Fibroblast of pulmonary artery (primary cell): ENCODE measurements around the gene PSMC3IP.
A peak's percentile ranks its signal among the peaks of the same experiment; 100 is the strongest.

Source experiments
- DNase-seq: peaks from one replicate; pipeline ENCODE4 v3.0.0-alpha.2; 2010; ENCODE audit warnings: low read depth
- H3K4me3 ChIP-seq: replicated peaks from 2 replicates; pipeline ENCODE4 v1.5.1; 2011; ENCODE audit warnings: low read depth, mild to moderate bottlenecking, control low read depth, low read length, moderate library complexity
- CTCF ChIP-seq: IDR thresholded peaks from 2 replicates; pipeline ENCODE4 v1.5.1; 2011; ENCODE audit warnings: mild to moderate bottlenecking, control low read depth, low read length, inconsistent platforms; ENCODE audit errors: missing control alignments

Gene PSMC3IP

DNA sequence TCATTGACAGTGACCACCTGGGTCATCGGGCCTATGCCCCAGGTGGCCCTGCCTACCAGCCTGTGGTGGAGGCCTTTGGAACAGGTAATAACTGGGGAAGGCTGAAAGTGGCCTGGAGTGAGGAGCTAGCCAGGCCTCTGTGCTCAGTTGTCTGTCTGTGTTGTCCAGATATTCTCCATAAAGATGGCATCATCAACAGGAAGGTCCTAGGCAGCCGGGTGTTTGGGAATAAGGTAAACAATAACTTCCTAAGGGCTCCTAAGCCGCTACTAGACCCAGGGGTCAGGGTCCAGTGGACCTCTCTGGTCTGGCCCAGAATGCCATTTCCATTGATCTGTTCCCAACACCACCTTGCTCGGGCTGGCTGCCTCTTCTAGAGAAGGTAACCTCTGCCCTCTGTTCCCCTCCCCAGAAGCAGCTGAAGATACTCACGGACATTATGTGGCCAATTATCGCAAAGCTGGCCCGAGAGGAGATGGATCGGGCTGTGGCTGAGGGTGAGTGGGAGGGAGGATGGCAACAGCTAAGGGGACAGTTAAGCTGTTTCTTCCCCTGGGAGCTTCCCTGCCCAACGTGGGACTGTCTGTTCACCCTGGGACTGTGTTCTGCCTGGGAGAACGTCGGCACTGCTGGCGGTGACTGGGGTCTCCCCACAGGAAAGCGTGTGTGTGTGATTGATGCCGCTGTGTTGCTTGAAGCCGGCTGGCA, 12.6 kb downstream of the PSMC3IP start:
- DNase-seq = no peak
- no peak for TF ChIP-seq CTCF
- H3K4me3 ChIP-seq = no peak overlapping the region

- TF ChIP-seq CTCF = no peak
- no peak for DNase-seq
- no peak overlapping the region for H3K4me3 ChIP-seq
Observed at GRCh38 chr17:42563950-42564349, 13.6 kb downstream of the PSMC3IP start.

DNA sequence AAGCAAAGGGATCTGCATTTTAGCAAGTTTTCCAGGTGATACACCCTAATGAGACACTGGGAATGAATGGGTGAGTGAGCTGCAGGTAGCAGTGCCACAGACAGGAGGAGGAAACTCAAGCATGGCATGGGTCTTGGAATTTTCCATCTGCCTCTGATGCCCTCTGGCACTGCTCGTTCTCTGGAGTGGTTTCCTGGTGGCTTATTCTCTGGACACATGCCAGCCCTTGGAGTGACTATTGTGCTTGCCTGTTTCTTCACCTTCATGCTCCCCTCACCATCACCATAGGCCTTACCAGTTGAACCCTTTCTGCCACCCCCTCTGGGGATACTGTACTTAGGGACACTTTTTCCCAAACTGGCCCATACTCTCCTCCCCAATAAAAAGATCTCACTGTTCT, 14.0 kb downstream of the PSMC3IP start:
- no peak for DNase-seq
- H3K4me3 ChIP-seq = peak overlapping the region; percentile 78
- TF ChIP-seq CTCF = no peak

- no peak for TF ChIP-seq CTCF
Observed at GRCh38 chr17:42563143-42563509, 14.4 kb downstream of the PSMC3IP start.

DNA sequence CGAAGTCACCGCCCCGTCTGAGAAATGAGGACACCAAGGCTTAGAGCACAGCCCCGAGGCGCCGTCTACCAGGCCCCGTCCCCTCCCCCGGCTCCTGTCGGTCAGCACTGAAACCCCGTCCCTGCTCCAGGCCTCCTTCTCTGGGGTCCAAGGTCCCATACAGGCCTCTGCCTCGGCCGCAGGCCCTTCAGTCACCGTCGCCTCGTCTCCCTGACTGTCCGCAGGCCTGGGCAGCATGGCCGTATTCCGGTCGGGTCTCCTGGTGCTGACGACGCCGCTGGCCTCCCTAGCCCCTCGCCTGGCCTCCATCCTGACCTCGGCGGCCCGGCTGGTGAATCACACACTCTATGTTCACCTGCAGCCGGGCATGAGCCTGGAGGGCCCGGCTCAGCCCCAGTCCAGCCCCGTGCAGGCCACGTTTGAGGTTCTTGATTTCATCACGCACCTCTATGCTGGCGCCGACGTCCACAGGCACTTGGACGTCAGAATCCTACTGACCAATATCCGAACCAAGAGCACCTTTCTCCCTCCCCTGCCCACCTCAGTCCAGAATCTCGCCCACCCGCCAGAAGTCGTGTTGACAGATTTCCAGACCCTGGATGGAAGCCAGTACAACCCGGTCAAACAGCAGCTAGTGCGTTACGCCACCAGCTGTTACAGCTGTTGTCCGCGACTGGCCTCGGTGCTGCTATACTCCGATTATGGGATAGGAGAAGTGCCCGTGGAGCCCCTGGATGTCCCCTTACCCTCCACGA, 15.0 kb downstream of the PSMC3IP start:
- H3K4me3 ChIP-seq = peak overlapping the region; percentile 78
- TF ChIP-seq CTCF = no peak
- DNase-seq = peak; percentile 40

More at GRCh38 chr17:42563143-42563509, 14.4 kb downstream of the PSMC3IP start:
- H3K4me3 ChIP-seq = peak overlapping the region; percentile 78
- no peak for DNase-seq

GRCh38 chr17:42561897-42562387, 15.6 kb downstream of the PSMC3IP start, which contains the start of gene COASY:
Gene COASY, plus strand, starts transcription at chr17:42562148. Its CDS starts 475 bp downstream, at chr17:42562623.
- no peak for TF ChIP-seq CTCF
- H3K4me3 ChIP-seq = peak within 1 kb of the TSS; percentile 78
- peak; percentile 99 for DNase-seq

DNA sequence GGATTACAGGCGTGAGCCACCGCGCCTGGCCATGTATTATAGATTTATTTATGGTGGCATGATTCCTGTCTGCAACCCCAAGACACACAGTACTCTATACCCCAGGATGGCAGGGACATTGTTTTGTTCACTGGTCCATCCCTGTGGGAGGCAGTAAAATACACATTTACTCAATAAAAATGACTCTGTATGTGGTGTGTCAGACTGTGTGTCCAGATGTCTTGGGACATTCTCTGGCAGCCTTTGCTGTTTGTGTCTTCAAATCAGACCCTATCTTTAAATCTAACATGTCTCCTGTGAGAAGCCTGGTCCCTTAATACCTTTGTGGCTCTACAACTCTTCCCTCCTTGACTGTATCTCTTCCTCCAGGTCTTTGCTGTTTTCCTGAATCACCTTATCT, 17.3 kb downstream of the PSMC3IP start:
- H3K4me3 ChIP-seq = no peak overlapping the region
- no peak for DNase-seq
- no peak for TF ChIP-seq CTCF
